ENCODE measurements around the gene SH3BGRL3.

DNA sequence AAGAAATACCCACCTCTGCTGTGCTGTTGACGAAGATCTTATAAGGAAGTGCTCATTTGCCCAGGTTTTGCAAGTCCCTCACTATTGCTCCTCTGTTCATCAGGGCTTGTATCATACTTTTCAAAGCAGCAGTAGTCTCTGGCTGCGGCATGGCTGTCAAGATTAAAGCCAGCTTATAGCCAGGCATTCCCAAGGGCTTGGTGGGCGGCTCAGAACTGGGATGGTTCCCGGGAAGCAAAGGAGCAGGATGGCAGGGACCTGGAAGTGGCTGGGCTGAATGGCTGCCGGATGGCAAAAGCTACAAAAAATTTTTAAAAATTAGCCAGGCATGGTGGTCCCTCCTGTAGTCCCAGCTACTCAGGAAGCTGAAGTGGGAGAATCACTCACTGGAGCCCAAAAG is 16.7 kb upstream of the SH3BGRL3 start:
- TF ChIP-seq, protein P1, sequence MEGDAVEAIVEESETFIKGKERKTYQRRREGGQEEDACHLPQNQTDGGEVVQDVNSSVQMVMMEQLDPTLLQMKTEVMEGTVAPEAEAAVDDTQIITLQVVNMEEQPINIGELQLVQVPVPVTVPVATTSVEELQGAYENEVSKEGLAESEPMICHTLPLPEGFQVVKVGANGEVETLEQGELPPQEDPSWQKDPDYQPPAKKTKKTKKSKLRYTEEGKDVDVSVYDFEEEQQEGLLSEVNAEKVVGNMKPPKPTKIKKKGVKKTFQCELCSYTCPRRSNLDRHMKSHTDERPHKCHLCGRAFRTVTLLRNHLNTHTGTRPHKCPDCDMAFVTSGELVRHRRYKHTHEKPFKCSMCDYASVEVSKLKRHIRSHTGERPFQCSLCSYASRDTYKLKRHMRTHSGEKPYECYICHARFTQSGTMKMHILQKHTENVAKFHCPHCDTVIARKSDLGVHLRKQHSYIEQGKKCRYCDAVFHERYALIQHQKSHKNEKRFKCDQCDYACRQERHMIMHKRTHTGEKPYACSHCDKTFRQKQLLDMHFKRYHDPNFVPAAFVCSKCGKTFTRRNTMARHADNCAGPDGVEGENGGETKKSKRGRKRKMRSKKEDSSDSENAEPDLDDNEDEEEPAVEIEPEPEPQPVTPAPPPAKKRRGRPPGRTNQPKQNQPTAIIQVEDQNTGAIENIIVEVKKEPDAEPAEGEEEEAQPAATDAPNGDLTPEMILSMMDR (IDR thresholded peaks at IDR 0.05), result no peak
- TF ChIP-seq POLR2A (IDR thresholded peaks at IDR 0.05), result no peak
